GM12801 (cell line): Measurements from ENCODE around the gene HUNK.

Source experiments
- CTCF ChIP-seq: IDR thresholded peaks from one replicate; pipeline ENCODE4 v1.5.1; 2011; ENCODE audit warnings: control low read depth; ENCODE audit not compliant: insufficient read length; ENCODE audit errors: extremely low read depth

Gene HUNK

GRCh38 chr21:31910074-31910470, 37.3 kb downstream of the HUNK start:
- TF ChIP-seq CTCF = no peak

- TF ChIP-seq CTCF = no peak
Observed at GRCh38 chr21:31911138-31911907, 38.5 kb downstream of the HUNK start.

- TF ChIP-seq CTCF = no peak
Observed at GRCh38 chr21:31912501-31912900, 39.7 kb downstream of the HUNK start.

GRCh38 chr21:31913182-31913608, 40.4 kb downstream of the HUNK start:
- TF ChIP-seq CTCF = no peak

GRCh38 chr21:31914472-31914871, 41.7 kb downstream of the HUNK start:
- TF ChIP-seq CTCF = no peak

GRCh38 chr21:31915566-31915965, 42.7 kb downstream of the HUNK start:
- no peak for TF ChIP-seq CTCF

- TF ChIP-seq CTCF = no peak
Observed at GRCh38 chr21:31917108-31917507, 44.3 kb downstream of the HUNK start.
